NK-92 (cell line): ENCODE measurements around the gene MLC1.

Experiments used
- DNase-seq: peaks from one replicate; lab custom pipeline; 2025; ENCODE audit not compliant: unreplicated experiment; lab: John Stamatoyannopoulos, UW

The MLC1 gene

GRCh38 chr22:50016988-50017700 is 68.1 kb downstream of the MLC1 start:
- DNase-seq, result no peak

- DNase-seq, result no peak
Observed at GRCh38 chr22:50016308-50016987, 68.8 kb downstream of the MLC1 start.

GRCh38 chr22:50015451-50016307 is 69.5 kb downstream of the MLC1 start:
- no peak for DNase-seq

- no peak for DNase-seq
Observed at GRCh38 chr22:50014655-50015401, 70.4 kb downstream of the MLC1 start.

GRCh38 chr22:50014053-50014501 is 71.1 kb downstream of the MLC1 start:
- no peak for DNase-seq

GRCh38 chr22:50012211-50013181 is 72.7 kb downstream of the MLC1 start, which contains the start of gene IL17REL:
IL17REL (minus strand) TSS chr22:50012765; CDS start chr22:50012646, 119 bp downstream.
- no peak for DNase-seq

- no peak for DNase-seq
Observed at GRCh38 chr22:50011447-50012210, 73.6 kb downstream of the MLC1 start.

GRCh38 chr22:50010676-50011446 is 74.4 kb downstream of the MLC1 start:
- no peak for DNase-seq

GRCh38 chr22:50009765-50010675 is 75.2 kb downstream of the MLC1 start:
- DNase-seq, result no peak
